ENCODE data around the gene RNF152.

DNA sequence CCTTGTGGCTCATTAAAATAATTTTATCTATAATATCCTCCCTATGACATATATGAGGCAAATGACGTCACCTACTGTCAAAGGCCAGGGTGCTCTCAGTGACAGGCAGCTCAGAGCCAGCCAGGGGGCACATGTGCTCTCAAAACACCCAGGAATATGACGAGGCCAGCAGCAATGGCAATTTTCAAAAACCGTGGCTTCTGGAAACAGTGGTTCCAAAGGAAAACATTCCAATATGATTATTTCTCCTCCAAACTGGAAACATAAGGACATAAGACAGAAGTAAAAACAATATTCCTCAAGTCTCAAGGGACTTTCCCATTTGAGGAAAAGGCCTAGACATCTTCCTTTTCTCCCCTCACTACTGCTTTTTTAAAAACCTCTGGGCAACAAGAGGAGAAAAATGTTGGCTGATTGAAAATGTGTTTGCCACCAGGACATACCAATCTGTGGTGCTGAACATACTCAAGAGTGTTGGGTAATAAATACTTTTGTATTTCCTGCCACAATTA lies 40.8 kb downstream of the RNF152 start:
- TF ChIP-seq CTCF (IDR thresholded peaks at IDR 0.05; ENCODE audit: low read depth, low read length, poor library complexity, severe bottlenecking) (no peak), EZH2phosphoT487 (IDR thresholded peaks at IDR 0.05; ENCODE audit: borderline replicate concordance, low read length) (no peak)

Measured in DOHH2 (cell line).